HS-27A (cell line): Measurements from ENCODE around the gene HIC2.
"Not testable (repeated sequence)": the region's sequence is repeated elsewhere in the genome, so short reads cannot be mapped to it uniquely, and the experiment has no call there.

Experiments
- DNase-seq: peaks from one replicate; pipeline ENCODE4 v3.0.0-alpha.2; 2012; ENCODE audit warnings: low read depth, missing footprints

The HIC2 gene

GRCh38 chr22:21434378-21435233, 17.4 kb downstream of the HIC2 start:
- not testable (repeated sequence) for DNase-seq

DNA sequence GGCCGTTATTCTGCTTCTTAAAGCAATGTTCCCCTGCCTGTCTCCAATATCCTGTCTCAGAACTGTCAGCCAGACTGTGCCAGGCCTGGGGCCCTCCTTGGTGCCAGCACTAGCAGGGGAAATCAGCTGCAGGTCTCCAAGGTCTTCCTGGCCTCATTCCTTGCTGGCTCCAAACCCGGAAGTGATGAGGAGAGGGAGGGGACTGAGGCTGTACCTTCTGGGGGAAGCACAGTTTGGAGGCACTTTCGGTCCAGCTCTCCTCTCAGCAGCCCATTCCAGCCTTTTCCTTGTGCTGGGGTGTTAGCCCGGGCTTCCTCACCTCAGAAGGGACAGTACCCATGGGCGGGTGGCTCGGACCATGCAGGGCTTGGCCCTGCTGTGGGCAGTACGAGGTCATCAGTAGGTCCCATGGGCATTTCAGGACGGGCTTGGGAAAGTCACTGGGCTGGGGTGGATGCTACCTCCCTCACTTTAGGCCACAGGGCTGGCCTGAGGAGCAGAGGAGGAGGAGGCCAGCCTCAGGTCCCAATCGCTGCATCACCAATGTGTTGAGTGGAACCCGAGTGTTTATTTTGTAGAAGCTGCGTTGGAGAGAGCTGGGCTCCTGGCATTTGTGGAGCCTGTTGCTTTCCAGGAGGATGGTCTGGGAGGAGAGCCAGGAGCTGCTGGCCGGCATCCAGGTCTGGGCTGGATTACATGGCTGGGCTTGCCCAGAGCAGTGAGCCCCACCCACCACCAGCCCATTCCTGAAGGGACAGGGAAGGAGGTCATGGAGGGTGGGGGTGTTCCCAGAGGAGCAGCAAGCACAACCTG, 19.0 kb downstream of the HIC2 start:
- DNase-seq = not testable (repeated sequence)

- DNase-seq = not testable (repeated sequence)
These were observed 20.8 kb downstream of the HIC2 start for GRCh38 chr22:21438013-21438412.

DNA sequence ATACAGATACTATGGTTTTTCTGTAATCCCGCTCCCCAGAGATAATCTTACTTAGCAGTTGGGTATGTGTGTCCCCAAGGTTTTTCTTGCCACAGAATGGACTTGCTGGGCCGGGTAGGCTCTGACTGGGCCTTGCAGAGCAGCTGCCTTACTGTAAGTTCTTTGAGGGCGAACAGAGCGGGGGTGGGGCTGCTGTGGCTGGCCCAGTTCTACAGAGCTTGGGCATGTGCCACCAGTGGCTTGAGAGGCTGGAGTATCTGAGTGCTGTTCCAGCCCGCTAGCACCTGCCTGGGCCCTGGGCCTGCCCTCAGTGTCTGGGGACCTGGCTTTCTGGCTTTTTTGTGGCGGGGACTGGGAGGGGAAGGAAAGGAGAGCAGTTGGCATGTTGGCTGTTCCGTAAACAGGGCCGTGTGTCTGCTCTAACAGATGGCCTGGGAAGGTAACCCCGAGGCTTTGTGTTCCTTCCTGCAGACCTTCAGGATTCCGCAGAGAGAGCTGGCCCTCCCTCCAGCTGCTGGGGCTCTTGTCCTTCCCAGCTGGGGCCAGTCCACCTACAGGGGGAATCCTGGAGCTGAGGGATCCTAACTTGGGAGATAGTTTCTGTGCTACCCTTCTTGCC, 23.0 kb downstream of the HIC2 start:
- DNase-seq = not testable (repeated sequence)

DNA sequence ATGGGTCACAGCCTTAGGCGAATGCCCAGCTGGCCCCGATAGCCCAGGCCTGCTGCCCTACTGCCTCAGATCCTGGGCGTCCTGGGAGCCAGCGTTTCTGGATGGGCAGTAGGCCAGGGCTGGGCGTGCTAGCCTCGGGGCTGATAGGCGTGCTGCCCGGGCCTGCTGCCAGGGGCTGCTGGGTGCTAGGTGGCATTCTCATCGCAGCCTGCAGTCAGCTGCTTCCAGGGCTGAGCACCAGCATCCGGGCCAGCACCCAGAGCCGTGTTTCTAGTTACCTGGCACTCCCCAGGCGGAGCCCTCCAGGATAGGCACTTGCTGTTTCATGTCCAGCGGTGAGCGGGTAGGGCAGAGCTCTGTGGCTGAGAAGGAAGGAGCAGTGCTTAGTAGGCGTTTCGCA, 23.5 kb downstream of the HIC2 start:
- DNase-seq = not testable (repeated sequence)

- not testable (repeated sequence) for DNase-seq
These were observed 24.0 kb downstream of the HIC2 start for GRCh38 chr22:21441170-21441569.

DNA sequence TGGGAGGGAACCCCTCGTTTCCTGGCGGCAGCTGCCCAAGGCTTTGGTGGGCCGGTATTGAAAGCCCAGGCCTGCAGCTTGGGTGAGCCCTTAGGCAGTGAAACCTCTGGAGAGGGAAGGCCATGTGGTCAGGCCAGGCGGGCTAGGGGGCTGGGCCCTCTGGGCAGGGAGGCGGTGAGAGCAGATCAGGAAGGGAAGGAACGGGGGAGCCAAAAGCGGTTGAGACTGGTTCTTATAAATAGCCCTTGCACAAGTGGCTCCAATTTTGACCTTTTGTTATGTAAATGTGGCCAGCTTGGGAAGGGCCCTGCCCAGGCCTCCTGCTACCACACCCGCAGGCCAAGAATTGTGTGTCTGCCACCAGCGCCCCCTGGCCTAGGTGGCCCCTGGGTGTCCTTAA, 25.0 kb downstream of the HIC2 start:
- DNase-seq = not testable (repeated sequence)

DNA sequence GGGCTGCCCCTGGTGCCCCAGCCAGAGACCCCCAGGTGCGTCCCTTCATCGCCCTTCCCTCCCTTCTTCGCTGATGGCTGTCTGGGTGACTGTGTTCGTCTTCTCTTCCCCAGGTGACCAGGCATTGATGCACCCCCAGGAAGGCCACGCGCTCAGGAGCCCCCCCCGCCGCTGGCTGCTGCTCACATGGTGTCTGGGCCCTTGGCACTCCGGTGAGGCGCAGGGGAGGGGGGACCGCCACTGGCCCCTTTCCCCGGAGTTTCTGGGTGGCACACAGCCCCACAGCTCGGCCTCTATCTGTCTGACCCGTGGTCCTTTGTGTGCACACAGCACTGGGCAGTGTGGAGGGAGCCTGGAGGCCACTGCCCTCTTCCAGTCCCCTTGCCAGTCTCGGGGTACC, 25.5 kb downstream of the HIC2 start:
- not testable (repeated sequence) for DNase-seq

GRCh38 chr22:21443057-21443734, 26.0 kb downstream of the HIC2 start:
- no peak for DNase-seq

- DNase-seq = no peak
These were observed 26.7 kb downstream of the HIC2 start for GRCh38 chr22:21443735-21444421.

DNA sequence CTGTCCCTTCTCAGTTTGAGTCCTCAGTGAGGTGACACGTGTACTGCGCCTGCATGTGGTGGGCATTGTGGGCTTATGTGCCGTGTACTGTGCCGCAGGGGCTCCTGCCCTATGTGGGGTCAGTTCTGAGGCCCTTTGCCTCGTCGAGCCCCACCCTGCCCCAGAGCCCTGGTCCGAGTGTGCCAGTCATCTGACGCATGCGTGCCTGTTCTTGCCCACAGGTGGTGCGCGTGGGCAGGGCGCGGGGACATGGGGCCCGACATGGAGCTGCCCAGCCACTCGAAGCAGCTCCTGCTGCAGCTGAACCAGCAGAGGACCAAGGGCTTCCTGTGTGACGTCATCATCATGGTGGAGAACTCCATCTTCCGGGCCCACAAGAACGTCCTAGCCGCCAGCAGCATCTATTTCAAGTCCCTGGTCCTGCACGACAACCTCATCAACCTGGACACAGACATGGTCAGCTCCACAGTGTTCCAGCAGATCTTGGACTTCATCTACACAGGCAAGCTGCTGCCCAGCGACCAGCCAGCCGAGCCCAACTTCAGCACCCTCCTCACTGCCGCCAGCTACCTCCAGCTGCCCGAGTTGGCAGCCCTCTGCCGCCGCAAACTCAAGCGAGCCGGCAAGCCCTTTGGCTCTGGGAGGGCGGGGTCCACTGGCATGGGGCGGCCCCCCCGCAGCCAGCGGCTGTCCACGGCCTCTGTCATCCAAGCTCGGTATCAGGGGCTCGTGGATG, 27.7 kb downstream of the HIC2 start:
- no peak for DNase-seq

DNA sequence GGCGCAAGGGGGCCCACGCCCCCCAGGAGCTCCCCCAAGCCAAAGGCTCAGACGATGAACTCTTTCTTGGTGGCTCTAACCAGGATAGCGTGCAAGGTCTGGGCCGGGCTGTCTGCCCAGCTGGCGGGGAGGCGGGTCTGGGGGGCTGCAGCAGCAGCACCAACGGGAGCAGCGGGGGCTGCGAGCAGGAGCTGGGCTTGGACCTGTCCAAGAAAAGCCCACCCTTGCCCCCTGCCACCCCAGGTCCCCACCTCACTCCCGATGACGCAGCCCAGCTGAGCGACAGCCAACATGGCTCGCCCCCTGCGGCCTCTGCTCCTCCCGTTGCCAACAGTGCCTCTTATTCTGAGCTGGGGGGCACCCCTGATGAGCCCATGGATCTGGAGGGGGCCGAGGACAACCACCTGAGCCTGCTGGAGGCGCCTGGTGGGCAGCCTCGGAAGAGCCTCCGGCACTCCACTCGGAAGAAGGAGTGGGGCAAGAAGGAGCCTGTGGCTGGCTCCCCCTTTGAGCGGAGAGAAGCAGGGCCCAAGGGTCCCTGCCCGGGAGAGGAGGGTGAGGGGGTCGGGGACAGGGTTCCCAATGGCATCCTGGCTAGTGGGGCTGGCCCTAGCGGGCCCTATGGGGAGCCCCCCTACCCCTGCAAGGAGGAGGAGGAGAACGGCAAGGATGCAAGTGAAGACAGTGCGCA, 28.4 kb downstream of the HIC2 start:
- DNase-seq = no peak

DNA sequence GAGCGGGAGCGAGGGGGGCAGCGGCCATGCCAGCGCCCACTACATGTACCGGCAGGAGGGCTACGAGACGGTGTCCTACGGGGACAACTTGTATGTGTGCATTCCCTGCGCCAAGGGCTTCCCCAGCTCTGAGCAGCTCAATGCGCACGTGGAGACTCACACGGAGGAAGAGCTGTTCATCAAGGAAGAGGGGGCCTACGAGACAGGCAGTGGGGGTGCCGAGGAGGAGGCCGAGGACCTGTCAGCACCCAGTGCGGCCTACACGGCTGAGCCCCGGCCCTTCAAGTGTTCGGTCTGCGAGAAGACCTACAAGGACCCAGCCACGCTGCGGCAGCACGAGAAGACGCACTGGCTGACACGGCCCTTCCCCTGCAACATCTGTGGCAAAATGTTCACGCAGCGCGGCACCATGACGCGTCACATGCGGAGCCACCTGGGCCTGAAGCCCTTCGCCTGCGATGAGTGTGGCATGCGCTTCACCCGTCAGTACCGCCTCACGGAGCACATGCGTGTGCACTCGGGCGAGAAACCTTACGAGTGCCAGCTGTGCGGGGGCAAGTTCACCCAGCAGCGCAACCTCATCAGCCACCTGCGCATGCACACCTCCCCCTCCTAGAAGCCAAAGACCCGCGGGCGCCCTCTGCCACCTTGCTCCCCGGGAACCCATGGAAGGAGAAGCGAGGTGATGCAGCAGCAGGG, 29.1 kb downstream of the HIC2 start:
- no peak for DNase-seq

DNA sequence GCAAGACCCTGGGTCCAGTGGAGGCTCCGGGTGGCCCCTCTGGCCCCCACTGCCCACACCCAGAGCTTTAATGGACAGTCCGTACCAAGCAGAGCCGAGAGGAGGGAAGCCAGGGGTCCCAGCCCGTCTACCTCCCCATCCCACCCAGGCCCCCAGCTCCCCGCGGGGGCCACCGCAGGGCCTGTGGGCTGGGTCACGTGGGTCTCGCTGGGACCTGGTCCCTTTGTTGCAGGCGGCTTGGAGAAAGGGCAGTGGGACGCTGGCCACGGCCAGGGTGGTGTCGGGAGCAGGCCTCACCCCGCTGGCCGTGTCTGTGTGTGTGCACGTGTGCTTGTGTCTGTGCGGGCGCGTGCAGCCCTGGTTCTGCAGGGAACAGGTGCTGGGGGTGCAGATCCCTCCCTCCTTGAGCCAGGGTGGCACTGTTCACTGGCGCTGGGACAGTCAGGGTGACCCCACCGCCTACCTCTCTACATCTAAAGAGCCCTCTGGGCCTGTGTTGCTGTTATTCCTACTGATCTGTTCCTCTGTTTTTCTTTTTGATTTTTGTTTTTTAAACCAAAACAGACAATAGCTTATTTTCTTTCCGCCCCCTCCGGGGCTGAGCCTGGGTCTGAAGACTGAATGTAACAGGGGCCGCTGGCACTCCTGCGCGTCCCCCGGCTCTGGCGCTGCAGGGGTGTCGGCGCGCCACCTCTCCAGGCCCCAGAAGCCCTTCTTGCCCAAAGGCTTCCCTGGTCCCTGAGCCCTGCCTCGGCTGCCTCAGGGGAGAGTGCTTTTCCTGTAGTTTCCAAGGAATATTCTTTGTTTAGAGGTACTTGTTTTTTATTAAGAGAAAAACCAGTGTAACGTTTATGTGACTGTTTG, 29.9 kb downstream of the HIC2 start:
- no peak for DNase-seq

DNA sequence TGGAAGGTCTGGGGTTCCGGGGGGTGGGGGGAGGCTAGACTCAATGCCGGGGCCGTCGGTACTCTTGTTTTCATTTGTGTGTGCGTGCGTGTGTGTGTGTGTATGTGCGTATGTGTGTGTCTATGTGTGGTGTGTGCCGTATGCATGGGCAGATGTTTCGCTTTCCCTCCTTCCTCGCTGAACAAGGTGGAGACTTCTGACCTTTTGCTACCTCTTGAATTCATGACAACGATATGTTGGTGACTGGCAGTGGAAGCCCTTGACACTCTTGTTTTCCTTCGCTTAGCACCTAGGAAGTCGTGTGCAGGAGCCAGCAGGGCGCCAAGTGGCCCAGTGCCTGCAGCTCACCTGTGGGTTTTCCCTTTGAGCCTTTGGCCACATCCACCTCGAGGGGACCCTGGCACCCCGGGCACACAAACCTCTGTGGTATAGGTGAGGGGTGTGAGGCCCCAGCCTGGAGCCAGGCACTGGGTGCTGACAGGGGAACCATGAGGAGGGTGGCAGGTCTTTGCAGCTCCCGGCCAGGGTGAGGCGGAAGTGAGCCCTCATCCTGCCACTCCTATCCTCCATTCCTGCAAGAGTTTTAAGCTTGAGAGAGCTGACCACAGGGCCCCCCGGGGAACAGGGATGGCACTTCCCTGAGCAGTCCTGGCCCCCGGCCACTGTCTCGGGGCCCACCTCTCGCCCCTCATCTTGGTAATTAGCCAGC, 30.7 kb downstream of the HIC2 start:
- no peak for DNase-seq

DNA sequence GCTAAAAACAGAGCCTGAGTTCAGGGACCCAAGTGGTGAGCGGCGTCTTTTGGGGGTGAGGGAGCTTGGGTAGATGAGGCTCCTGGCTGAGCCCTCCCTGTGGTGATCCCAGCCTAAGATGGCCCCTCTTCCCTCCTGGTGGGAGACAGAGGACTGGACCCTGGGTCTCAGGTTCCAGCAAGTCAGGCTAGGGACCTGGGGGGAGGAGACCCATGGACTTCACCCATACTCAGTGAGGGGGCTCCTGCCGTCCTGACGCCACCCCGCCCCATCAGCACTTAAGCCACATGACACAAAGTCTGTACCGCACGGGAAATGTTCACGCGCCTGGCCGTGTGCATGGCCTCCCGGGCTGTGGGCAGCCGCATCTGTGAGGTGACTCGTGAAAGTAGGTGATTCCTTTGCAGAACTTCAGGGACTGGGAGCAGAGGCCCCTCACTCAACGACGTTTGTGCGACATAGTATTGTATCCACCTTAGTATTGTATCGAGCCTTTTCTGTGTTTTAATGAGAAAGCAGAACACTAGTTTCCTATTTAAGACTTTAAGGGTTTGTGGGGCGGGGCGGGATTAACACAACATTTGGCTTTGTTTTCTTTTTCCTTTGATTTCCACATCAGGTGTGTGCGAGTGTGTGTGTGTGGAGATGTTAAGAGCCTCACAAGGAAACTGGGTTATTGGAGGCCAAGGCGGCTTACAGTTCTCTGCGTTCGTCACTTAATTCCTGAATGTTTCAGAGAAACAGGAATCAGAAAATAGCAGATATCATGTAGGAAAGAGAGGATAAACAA, 31.7 kb downstream of the HIC2 start:
- no peak for DNase-seq
